GM12865 (cell line): ENCODE results near the gene WAPL.
"Not testable (repeated sequence)": the region's sequence is repeated elsewhere in the genome, so short reads cannot be mapped to it uniquely, and the experiment has no call there.

Source experiments
- DNase-seq: peaks from one replicate; pipeline ENCODE4 v3.0.0; 2010; ENCODE audit warnings: low read depth
- H3K4me3 ChIP-seq: 2 replicates; pipeline ENCODE4 v1.5.1; 2011; ENCODE audit warnings: mild to moderate bottlenecking, low read depth, low read length, control low read depth
- CTCF ChIP-seq: IDR thresholded peaks from 2 replicates; pipeline ENCODE4 v1.5.1; 2011; ENCODE audit warnings: low read length, control low read depth, low read depth, inconsistent platforms; ENCODE audit not compliant: insufficient read depth; ENCODE audit errors: missing control alignments

Gene WAPL, protein sequence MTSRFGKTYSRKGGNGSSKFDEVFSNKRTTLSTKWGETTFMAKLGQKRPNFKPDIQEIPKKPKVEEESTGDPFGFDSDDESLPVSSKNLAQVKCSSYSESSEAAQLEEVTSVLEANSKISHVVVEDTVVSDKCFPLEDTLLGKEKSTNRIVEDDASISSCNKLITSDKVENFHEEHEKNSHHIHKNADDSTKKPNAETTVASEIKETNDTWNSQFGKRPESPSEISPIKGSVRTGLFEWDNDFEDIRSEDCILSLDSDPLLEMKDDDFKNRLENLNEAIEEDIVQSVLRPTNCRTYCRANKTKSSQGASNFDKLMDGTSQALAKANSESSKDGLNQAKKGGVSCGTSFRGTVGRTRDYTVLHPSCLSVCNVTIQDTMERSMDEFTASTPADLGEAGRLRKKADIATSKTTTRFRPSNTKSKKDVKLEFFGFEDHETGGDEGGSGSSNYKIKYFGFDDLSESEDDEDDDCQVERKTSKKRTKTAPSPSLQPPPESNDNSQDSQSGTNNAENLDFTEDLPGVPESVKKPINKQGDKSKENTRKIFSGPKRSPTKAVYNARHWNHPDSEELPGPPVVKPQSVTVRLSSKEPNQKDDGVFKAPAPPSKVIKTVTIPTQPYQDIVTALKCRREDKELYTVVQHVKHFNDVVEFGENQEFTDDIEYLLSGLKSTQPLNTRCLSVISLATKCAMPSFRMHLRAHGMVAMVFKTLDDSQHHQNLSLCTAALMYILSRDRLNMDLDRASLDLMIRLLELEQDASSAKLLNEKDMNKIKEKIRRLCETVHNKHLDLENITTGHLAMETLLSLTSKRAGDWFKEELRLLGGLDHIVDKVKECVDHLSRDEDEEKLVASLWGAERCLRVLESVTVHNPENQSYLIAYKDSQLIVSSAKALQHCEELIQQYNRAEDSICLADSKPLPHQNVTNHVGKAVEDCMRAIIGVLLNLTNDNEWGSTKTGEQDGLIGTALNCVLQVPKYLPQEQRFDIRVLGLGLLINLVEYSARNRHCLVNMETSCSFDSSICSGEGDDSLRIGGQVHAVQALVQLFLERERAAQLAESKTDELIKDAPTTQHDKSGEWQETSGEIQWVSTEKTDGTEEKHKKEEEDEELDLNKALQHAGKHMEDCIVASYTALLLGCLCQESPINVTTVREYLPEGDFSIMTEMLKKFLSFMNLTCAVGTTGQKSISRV (N-terminal part only)

DNA sequence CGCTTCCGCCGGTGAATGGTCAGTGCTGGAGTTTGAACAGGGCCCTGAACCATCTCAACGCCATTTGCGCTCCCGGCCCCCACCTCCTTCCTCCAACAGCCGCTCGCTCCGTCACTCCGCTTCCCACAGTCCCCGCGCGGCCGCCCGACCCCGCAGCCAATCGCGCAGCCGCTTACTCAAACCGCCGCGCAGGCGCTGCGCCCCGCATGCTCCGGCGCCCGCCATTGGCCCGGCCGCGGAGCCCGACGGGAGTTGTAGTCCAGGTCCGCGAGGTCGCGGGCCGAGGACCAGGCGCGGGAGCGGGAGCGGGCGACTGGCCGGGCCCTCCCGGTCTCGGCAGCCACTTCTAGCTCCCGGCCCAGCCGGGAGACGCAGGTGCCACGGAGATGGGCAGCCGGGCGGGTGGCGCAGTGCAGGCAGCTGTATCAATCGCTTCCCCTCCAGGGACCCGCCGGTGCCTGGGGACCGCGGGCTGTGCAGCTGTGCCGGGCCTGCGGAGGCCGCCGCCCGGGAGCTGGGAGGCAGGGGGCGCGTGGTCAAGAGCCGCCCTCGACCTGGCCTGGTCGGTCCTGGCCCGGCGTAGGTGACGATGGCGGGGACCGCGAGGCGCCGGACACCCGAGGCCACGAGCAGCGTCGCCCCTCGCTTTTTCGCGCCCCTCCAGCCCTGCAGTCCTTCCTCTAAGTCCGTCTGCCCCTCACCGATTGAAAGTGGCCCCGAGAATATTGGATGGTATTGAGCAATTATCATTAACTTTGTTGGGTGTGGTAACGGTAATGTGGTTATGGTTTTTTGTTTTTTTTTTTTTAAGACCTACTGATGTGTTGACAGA, at the start of gene WAPL:
Gene WAPL, minus strand, starts transcription at position 115 of the 832 bp plus-strand sequence. CDS start 3,723 bp downstream, outside the sequence.
- no peak for TF ChIP-seq CTCF

DNA sequence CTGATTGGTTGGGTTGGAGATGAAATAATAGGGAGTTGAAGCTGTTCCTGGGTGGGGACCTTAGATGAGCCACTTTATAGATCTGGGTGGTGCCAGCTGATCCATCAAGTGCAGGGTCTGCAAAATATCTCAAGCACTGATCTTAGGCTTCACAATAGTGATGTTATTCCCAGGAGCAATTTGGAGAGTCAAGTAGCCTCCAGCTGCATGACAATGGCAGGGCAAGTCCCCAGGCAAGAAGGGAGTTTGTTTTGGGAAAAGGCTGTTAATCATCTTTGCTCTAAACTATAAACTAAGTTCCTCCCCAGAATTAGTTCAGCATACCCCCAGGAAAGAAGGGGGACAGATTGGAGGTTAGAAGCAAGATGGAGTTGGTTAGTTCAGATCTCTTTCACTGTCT, 47.7 kb upstream of the WAPL start:
- DNase-seq = no peak
- H3K4me3 ChIP-seq = no peak overlapping the region
- no peak for TF ChIP-seq CTCF

More for the DNA sequence above, at the start of gene WAPL:
- H3K4me3 ChIP-seq = peak within 1 kb of the TSS; percentile 67
- DNase-seq = peak; percentile 97

- not testable (repeated sequence) for DNase-seq, H3K4me3 ChIP-seq
Observed at GRCh38 chr10:86566518-86566917, 44.9 kb upstream of the WAPL start.

GRCh38 chr10:86563338-86563737, 41.7 kb upstream of the WAPL start:
- not testable (repeated sequence) for DNase-seq, H3K4me3 ChIP-seq

GRCh38 chr10:86558695-86559094, 37.1 kb upstream of the WAPL start:
- DNase-seq, H3K4me3 ChIP-seq: not testable (repeated sequence)

DNA sequence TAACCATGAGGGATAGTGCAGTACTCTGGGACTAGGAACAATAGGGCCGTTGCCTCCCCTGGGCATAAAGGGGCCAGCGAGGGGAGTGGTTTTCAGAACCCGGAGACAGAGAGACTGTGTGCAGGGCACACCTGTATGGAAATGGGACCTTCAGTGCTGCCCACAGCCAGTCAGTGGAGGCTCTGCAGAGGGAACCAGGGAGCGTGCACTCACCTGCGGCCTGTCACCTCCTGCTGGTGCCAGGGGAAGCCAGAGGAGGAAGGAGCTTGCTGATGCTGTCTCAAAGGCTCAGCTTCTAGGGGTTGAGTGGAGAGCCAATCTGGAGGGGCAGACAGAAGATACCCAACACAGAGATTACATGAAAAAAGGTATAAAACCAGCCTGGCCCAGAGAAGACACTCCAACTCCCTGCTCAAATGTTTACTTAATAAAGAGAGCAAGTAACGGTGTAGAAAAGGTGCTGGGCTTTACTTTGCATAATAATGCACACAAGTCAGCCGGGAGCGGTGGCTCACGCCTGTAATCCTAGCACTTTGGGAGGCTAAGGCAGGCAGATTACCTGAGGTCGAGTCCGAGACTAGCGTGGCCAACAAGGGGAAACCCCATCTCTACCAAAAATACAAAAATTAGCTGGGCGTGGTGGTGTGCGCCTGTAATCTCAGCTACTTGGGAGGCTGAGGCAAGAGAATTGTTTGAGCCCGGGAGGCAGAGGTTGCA, 35.5 kb upstream of the WAPL start:
- H3K4me3 ChIP-seq = no peak overlapping the region
- no peak for DNase-seq
- TF ChIP-seq CTCF = no peak

- no peak for DNase-seq
- TF ChIP-seq CTCF = no peak
- H3K4me3 ChIP-seq = no peak overlapping the region
Observed at GRCh38 chr10:86556532-86556931, 34.9 kb upstream of the WAPL start.
